ENCODE results near the gene RHBDD3. TPM values are rescaled to one million over a fixed set of nuclear protein-coding genes. Genes with fewer than 3 reads are reported as not detected.

The RHBDD3 gene
- total and polyA plus RNA-seq, 2 donors, result 22.6 to 31.1 TPM

- Histone ChIP-seq H3K27ac (ENCODE audit: low read depth in 1 of 2, low read length in 1 of 2) (no peak overlapping the region), H3K4me1 (ENCODE audit: control insufficient read depth in 2 of 2, insufficient read depth in 2 of 2, low read length in 2 of 2) (peaks cover 0 to 19% of the 10 kb centered on the region in 2 donors), H3K27me3 (ENCODE audit: control insufficient read depth in 2 of 2, insufficient read depth in 1 of 2, low read length in 1 of 2) (peaks cover 74 to 95% of the 10 kb centered on the region in 2 donors), H3K36me3 (ENCODE audit: control insufficient read depth in 2 of 2, insufficient read depth in 2 of 2, low read length in 1 of 2) (no peaks in the 10 kb centered on the region), H3K9me3 (ENCODE audit: control insufficient read depth in 2 of 2, insufficient read depth in 1 of 2, low read length in 1 of 2) (peaks cover 4 to 5% of the 10 kb centered on the region in 2 donors), H3K4me3 (ENCODE audit: low read length in 2 of 2) (no peak overlapping the region)
- 95% methylated on average over 25 of the region's 25 CpGs for WGBS
- no peak for DNase-seq (ENCODE audit: low read depth in 6 of 9, low spot score in 9 of 9)
These were observed 44.7 kb upstream of the RHBDD3 start for GRCh38 chr22:29312218-29313125.

- Histone ChIP-seq H3K36me3 (ENCODE audit: control insufficient read depth in 2 of 2, insufficient read depth in 2 of 2, low read length in 1 of 2) (no peaks in the 10 kb centered on the region), H3K4me3 (ENCODE audit: low read length in 2 of 2) (no peak overlapping the region), H3K4me1 (ENCODE audit: control insufficient read depth in 2 of 2, insufficient read depth in 2 of 2, low read length in 2 of 2) (peaks cover 0 to 20% of the 10 kb centered on the region in 2 donors), H3K9me3 (ENCODE audit: control insufficient read depth in 2 of 2, insufficient read depth in 1 of 2, low read length in 1 of 2) (peaks cover 4 to 5% of the 10 kb centered on the region in 2 donors), H3K27ac (ENCODE audit: low read depth in 1 of 2, low read length in 1 of 2) (peak overlapping the region in 1 of 2 donors; percentile 18), H3K27me3 (ENCODE audit: control insufficient read depth in 2 of 2, insufficient read depth in 1 of 2, low read length in 1 of 2) (peaks cover 75 to 95% of the 10 kb centered on the region in 2 donors)
- WGBS, result 91% methylated on average over 50 of the region's 50 CpGs
- DNase-seq (ENCODE audit: low read depth in 6 of 9, low spot score in 9 of 9), result no peak
These were observed 43.9 kb upstream of the RHBDD3 start for GRCh38 chr22:29311464-29312217.

GRCh38 chr22:29310863-29311339 lies 43.1 kb upstream of the RHBDD3 start:
- Histone ChIP-seq H3K4me3 (ENCODE audit: low read length in 2 of 2) (no peak overlapping the region), H3K36me3 (ENCODE audit: control insufficient read depth in 2 of 2, insufficient read depth in 2 of 2, low read length in 1 of 2) (no peaks in the 10 kb centered on the region), H3K4me1 (ENCODE audit: control insufficient read depth in 2 of 2, insufficient read depth in 2 of 2, low read length in 2 of 2) (peaks cover 0 to 27% of the 10 kb centered on the region in 2 donors), H3K9me3 (ENCODE audit: control insufficient read depth in 2 of 2, insufficient read depth in 1 of 2, low read length in 1 of 2) (peaks cover 5 to 10% of the 10 kb centered on the region in 2 donors), H3K27me3 (ENCODE audit: control insufficient read depth in 2 of 2, insufficient read depth in 1 of 2, low read length in 1 of 2) (peaks cover 73 to 95% of the 10 kb centered on the region in 2 donors), H3K27ac (ENCODE audit: low read depth in 1 of 2, low read length in 1 of 2) (no peak overlapping the region)
- peak in 5 of 9 donors; percentile 6 to 52 (median 25) for DNase-seq (ENCODE audit: low read depth in 6 of 9, low spot score in 9 of 9)
- WGBS, result 28% methylated on average over 18 of the region's 18 CpGs

- Histone ChIP-seq H3K36me3 (ENCODE audit: control insufficient read depth in 2 of 2, insufficient read depth in 2 of 2, low read length in 1 of 2) (no peaks in the 10 kb centered on the region), H3K9me3 (ENCODE audit: control insufficient read depth in 2 of 2, insufficient read depth in 1 of 2, low read length in 1 of 2) (peaks cover 5 to 10% of the 10 kb centered on the region in 2 donors), H3K27me3 (ENCODE audit: control insufficient read depth in 2 of 2, insufficient read depth in 1 of 2, low read length in 1 of 2) (peaks cover 67 to 96% of the 10 kb centered on the region in 2 donors), H3K4me1 (ENCODE audit: control insufficient read depth in 2 of 2, insufficient read depth in 2 of 2, low read length in 2 of 2) (peaks cover 0 to 28% of the 10 kb centered on the region in 2 donors), H3K4me3 (ENCODE audit: low read length in 2 of 2) (no peak overlapping the region), H3K27ac (ENCODE audit: low read depth in 1 of 2, low read length in 1 of 2) (no peak overlapping the region)
- 91% methylated on average over 28 of the region's 28 CpGs for WGBS
- DNase-seq (ENCODE audit: low read depth in 6 of 9, low spot score in 9 of 9), result no peak
These were observed 42.5 kb upstream of the RHBDD3 start for GRCh38 chr22:29310065-29310862.

- H3K4me3 ChIP-seq (ENCODE audit: low read length in 2 of 2), result no peak overlapping the region
- peaks cover 0 to 26% of the 10 kb centered on the region in 2 donors for H3K4me1 ChIP-seq (ENCODE audit: control insufficient read depth in 2 of 2, insufficient read depth in 2 of 2, low read length in 2 of 2)
- peaks cover 59 to 95% of the 10 kb centered on the region in 2 donors for H3K27me3 ChIP-seq (ENCODE audit: control insufficient read depth in 2 of 2, insufficient read depth in 1 of 2, low read length in 1 of 2)
- H3K27ac ChIP-seq (ENCODE audit: low read depth in 1 of 2, low read length in 1 of 2), result no peak overlapping the region
- no peaks in the 10 kb centered on the region for H3K36me3 ChIP-seq (ENCODE audit: control insufficient read depth in 2 of 2, insufficient read depth in 2 of 2, low read length in 1 of 2)
- WGBS, result 91% methylated on average over 21 of the region's 21 CpGs
- H3K9me3 ChIP-seq (ENCODE audit: control insufficient read depth in 2 of 2, insufficient read depth in 1 of 2, low read length in 1 of 2), result peaks cover 5 to 10% of the 10 kb centered on the region in 2 donors
- DNase-seq (ENCODE audit: low read depth in 6 of 9, low spot score in 9 of 9), result no peak
These were observed 41.7 kb upstream of the RHBDD3 start for GRCh38 chr22:29309332-29310064.

DNA sequence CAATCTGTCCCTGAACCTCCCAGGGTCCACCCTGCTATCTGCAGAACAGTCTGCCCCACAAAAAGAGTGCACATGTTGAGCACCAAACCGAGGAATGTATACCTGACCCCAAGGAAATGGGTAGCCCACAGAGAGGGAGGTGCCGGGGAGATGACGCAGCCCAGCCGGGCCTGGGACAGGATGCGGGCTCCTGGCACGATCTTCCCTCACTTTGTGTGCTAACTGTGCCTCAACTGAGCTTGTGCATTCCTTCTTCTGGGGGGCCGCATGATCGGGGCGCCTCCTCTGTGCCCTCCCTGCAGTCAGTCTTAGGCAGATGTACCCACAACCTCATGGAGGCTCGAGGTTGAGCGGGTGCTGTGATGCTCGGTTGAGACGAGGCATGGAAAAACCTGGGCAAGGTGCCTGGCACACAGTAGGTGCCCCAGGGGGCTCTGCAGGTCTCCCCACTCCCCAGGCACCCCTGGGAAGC lies 41.0 kb upstream of the RHBDD3 start:
- Histone ChIP-seq H3K9me3 (ENCODE audit: control insufficient read depth in 2 of 2, insufficient read depth in 1 of 2, low read length in 1 of 2) (peaks cover 5 to 10% of the 10 kb centered on the region in 2 donors), H3K36me3 (ENCODE audit: control insufficient read depth in 2 of 2, insufficient read depth in 2 of 2, low read length in 1 of 2) (no peaks in the 10 kb centered on the region), H3K4me3 (ENCODE audit: low read length in 2 of 2) (no peak overlapping the region), H3K27me3 (ENCODE audit: control insufficient read depth in 2 of 2, insufficient read depth in 1 of 2, low read length in 1 of 2) (peaks cover 52 to 94% of the 10 kb centered on the region in 2 donors), H3K27ac (ENCODE audit: low read depth in 1 of 2, low read length in 1 of 2) (no peak overlapping the region), H3K4me1 (ENCODE audit: control insufficient read depth in 2 of 2, insufficient read depth in 2 of 2, low read length in 2 of 2) (peaks cover 0 to 19% of the 10 kb centered on the region in 2 donors)
- WGBS, result 69% methylated on average over 13 of the region's 13 CpGs
- DNase-seq (ENCODE audit: low read depth in 6 of 9, low spot score in 9 of 9), result no peak

- no peak for DNase-seq (ENCODE audit: low read depth in 6 of 9, low spot score in 9 of 9)
- no peak overlapping the region for H3K4me3 ChIP-seq (ENCODE audit: low read length in 2 of 2)
- H3K27ac ChIP-seq (ENCODE audit: low read depth in 1 of 2, low read length in 1 of 2), result no peak overlapping the region
- H3K9me3 ChIP-seq (ENCODE audit: control insufficient read depth in 2 of 2, insufficient read depth in 1 of 2, low read length in 1 of 2), result peaks cover 4 to 6% of the 10 kb centered on the region in 2 donors
- H3K36me3 ChIP-seq (ENCODE audit: control insufficient read depth in 2 of 2, insufficient read depth in 2 of 2, low read length in 1 of 2), result no peaks in the 10 kb centered on the region
- 95% methylated on average over 50 of the region's 50 CpGs for WGBS
- peaks cover 0 to 18% of the 10 kb centered on the region in 2 donors for H3K4me1 ChIP-seq (ENCODE audit: control insufficient read depth in 2 of 2, insufficient read depth in 2 of 2, low read length in 2 of 2)
- peaks cover 47 to 88% of the 10 kb centered on the region in 2 donors for H3K27me3 ChIP-seq (ENCODE audit: control insufficient read depth in 2 of 2, insufficient read depth in 1 of 2, low read length in 1 of 2)
These were observed 40.5 kb upstream of the RHBDD3 start for GRCh38 chr22:29308148-29308790.

Measured in thymus (tissue), 11 donors.